HG03439 (cell line): ENCODE results near the gene SHISA2.

Source experiments
- ATAC-seq: cut with Tn5 transposase; IDR thresholded peaks from one replicate; pipeline ENCODE4 v1.9.1; 2021; ENCODE audit warnings: mild to moderate bottlenecking, moderate library complexity; ENCODE audit not compliant: unreplicated experiment

Gene SHISA2

GRCh38 chr13:26050568-26051230 lies 1.1 kb downstream of the SHISA2 start:
- no peak for ATAC-seq

- ATAC-seq, result no peak
Measured at GRCh38 chr13:26048741-26049140, 3.1 kb downstream of the SHISA2 start.

GRCh38 chr13:26047040-26047439 lies 4.8 kb downstream of the SHISA2 start:
- ATAC-seq, result no peak

DNA sequence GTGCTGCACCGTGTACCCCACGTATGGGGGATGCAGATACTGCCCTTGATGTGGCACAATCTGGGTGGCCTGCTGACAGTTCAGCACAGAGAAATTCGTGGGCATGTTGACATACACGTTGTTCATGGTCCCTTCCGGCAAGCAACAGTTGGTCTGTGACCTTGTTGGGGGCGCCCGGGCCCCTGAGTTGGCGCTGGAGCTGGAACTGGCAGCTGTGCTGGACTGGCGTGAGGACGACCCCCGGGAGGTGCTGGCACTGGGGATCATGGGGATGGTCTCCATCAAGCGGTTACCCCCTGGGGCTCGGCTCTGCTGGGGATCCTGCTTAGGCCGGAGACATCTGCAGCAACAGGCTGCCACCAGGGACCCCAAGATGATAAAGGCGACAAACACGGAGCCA lies 5.2 kb downstream of the SHISA2 start:
- ATAC-seq, result no peak

DNA sequence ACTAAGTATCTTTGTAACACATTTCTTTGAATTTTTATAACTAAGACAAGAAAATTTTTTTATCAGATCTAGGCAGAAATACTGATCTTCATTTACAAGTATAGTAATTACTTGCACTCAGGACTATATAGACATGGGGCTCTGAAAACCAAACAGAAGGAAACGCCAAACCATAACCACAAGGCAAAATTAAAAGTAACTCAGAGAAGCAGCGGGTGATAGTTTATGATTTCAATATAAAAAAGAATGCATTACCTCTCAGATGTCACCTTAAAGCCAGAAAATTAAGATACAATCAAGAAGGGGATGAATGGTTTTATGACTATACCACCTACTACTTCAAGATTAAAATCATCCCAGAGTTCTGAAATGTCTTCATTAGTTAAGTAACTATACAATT lies 6.7 kb downstream of the SHISA2 start:
- no peak for ATAC-seq

- no peak for ATAC-seq
Measured at GRCh38 chr13:26042785-26043184, 9.0 kb downstream of the SHISA2 start.

GRCh38 chr13:26041444-26041843 lies 10.4 kb downstream of the SHISA2 start:
- no peak for ATAC-seq

- no peak for ATAC-seq
Measured at GRCh38 chr13:26038931-26039475, 12.8 kb downstream of the SHISA2 start.

- no peak for ATAC-seq
Measured at GRCh38 chr13:26037302-26037701, 14.5 kb downstream of the SHISA2 start.

DNA sequence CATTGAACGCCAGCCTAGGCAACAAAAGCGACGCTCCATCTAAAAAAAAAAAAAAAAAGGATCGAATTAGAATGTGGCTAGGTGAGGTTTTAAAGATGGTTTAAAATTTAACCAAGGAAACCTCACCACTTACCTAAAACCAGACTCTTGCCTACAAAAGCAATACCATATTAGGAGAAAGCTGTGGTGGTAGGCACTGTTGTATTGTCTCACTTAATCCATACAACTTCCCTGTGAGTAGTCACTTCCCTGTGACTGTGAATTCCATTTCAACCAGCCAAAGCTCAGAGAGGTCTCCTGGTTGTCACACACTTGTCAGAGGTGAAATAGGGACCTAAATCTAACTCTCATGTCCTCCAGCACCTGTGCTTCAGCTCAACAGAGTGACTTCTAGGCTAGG lies 15.4 kb downstream of the SHISA2 start:
- ATAC-seq, result no peak

DNA sequence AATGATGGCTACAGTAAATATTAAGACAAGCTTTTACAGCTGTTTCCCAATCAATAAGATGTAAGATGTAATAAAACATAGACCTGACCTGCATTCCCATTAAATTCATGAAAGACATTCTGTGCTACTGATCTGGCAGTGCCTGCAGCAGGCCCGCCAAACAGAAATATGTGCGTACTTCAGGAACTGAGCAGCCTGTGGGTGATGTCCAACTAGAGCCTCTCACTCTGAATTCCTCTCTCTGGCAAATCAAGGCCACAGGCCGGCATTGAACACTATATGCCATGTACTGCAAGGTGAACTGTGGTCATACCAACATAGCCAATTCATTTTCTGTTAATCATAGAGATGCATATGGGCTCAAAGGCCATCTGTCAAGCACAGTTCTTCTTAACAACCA lies 17.8 kb downstream of the SHISA2 start:
- ATAC-seq, result no peak

DNA sequence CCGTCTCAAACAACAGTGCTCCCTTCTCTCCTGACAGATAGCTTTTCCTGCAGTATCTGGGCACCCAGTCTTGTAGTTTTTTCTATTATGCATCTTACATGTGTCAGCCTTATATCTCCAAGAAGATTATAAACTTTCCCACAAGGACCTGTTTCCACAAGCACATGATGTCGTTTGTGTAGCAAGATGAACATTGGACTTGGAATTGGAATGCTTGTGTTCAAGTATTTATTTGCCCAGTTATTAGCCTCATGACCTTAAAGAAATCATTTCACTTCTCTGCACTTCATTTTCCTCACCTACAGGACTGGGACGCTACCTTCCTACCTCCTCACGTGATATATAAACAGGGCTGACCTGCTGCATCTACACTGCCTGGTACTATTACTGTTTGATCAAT lies 21.5 kb downstream of the SHISA2 start:
- no peak for ATAC-seq

DNA sequence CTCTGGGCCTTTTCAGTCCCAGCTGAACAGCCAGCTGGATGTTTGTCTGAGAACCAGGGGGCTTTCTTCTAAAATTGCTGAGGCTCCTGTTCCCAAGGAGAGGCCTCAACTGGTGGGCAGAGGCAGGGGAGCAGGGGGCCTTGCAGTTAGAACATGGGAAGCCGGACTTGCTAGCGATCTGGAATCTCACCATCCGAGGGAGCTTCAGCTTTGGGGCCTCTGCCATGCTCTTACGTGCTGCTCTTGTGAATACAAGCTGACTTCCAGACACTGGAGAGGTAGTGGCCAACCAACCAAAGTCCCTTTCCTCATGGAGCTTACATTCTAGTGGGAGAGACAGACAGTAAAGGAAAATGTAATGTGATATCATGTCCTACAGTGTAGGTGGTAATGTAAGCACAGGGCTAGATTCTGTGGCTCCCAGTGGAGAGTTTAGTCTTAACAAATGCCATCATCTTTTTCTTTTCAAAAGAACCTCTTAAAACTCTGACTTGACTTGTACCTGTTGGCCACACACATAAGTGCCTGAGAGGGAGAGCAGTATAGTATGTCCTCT lies 22.2 kb downstream of the SHISA2 start:
- ATAC-seq, result no peak

- no peak for ATAC-seq
Measured at GRCh38 chr13:26026211-26026610, 25.6 kb downstream of the SHISA2 start.

- no peak for ATAC-seq
Measured at GRCh38 chr13:26025771-26026170, 26.0 kb downstream of the SHISA2 start.

- no peak for ATAC-seq
Measured at GRCh38 chr13:26025196-26025595, 26.6 kb downstream of the SHISA2 start.

- no peak for ATAC-seq
Measured at GRCh38 chr13:26024558-26024957, 27.3 kb downstream of the SHISA2 start.

- no peak for ATAC-seq
Measured at GRCh38 chr13:26022538-26023292, 29.1 kb downstream of the SHISA2 start.

DNA sequence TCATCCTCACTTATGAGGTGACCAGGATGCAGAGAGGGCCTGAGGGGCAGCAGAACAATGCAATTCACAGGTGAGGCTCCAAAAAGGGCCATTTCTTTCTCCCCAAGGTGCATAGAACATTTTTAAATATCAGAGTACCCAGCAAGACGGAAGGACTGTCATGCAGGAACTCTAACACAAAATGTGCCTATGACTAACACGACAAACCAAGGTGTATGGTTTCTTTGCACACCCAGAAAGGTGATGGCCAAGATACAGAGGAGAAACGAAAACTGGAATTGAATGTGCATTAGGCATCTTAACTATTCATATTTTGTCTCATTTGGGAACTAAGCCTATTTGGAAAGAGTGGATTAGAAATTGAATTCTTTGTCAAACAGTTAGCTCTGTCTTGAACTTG lies 29.9 kb downstream of the SHISA2 start:
- no peak for ATAC-seq

DNA sequence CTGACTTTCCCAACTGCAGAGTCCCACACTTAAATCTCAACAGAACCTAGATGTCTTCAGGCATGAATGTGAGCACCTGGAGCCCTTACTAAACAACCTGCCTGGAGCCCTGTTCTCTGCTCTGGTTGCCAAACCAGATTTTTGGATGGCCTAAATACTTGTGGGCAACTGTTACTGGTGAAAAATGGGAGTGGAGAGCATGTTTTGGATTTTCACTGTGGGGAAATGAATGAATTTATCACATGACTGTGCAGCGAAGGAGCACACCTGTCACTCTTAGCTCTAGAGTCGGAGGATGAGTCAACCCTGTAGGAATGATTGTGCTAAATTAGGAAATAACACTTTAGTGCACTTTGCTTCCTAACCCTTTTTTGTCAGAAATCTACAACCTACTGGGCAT lies 30.3 kb downstream of the SHISA2 start:
- ATAC-seq, result no peak

- no peak for ATAC-seq
Measured at GRCh38 chr13:26020891-26021290, 30.9 kb downstream of the SHISA2 start.
